Type B pancreatic cell (in vitro differentiated cells): Measurements from ENCODE around the gene CMSS1. TPM values are rescaled to one million over a fixed set of nuclear protein-coding genes. Genes with fewer than 3 reads are reported as not detected.

Experiments used
- DNase-seq: peaks from one replicate; pipeline ENCODE4 v3.0.0; 2021; ENCODE audit warnings: mixed read lengths; ENCODE audit not compliant: unreplicated experiment; ENCODE audit errors: extremely low spot score
- H3K27ac Mint-ChIP-seq: 2 replicates; pipeline ENCODE4 v1.8.0; 2021; ENCODE audit warnings: mild to moderate bottlenecking, mixed read lengths
- H3K27me3 Mint-ChIP-seq: 2 replicates; pipeline ENCODE4 v1.8.0; 2021; ENCODE audit warnings: mixed read lengths
- H3K36me3 Mint-ChIP-seq: 2 replicates; pipeline ENCODE4 v1.8.0; 2021; ENCODE audit warnings: mixed read lengths
- H3K4me1 Mint-ChIP-seq: one replicate; pipeline ENCODE4 v1.8.0; 2021; ENCODE audit warnings: mixed read lengths; ENCODE audit not compliant: unreplicated experiment
- H3K4me3 Mint-ChIP-seq: 2 replicates; pipeline ENCODE4 v1.8.0; 2021; ENCODE audit warnings: mild to moderate bottlenecking, mixed read lengths
- H3K9me3 Mint-ChIP-seq: 2 replicates; pipeline ENCODE4 v1.8.0; 2021; ENCODE audit warnings: mixed read lengths
- CTCF ChIP-seq: fragments of 200-600 bp; sonication (generic); conservative IDR thresholded peaks from 2 replicates; pipeline ENCODE4 v1.5.0; 2021; ENCODE audit warnings: antibody characterized with exemption, mild to moderate bottlenecking
- total RNA-seq: library from RNA; stranded (reverse); gene quantifications from 2 replicates; pipeline ENCODE4 v1.2.1, GENCODE V29; 2021; ENCODE audit warnings: low replicate concordance

The CMSS1 gene
- total RNA-seq, 1 donor from 2014 or later: 34.1 TPM

GRCh38 chr3:99939876-99940275 is 122.2 kb downstream of the CMSS1 start:
- H3K36me3 Mint-ChIP-seq: peaks cover 8% of the 10 kb centered on the region
- TF ChIP-seq CTCF: no peak
- no peak for DNase-seq
- peaks cover 40% of the 10 kb centered on the region for H3K4me1 Mint-ChIP-seq
- peak overlapping the region; percentile 34 for H3K27ac Mint-ChIP-seq
- H3K4me3 Mint-ChIP-seq: no peak overlapping the region
- H3K9me3 Mint-ChIP-seq: peaks cover 8% of the 10 kb centered on the region
- no peaks in the 10 kb centered on the region for H3K27me3 Mint-ChIP-seq

GRCh38 chr3:99940350-99940749 is 122.7 kb downstream of the CMSS1 start:
- no peak for DNase-seq
- no peaks in the 10 kb centered on the region for H3K27me3 Mint-ChIP-seq
- peaks cover 8% of the 10 kb centered on the region for H3K9me3 Mint-ChIP-seq
- H3K4me1 Mint-ChIP-seq: peaks cover 40% of the 10 kb centered on the region
- no peak overlapping the region for H3K4me3 Mint-ChIP-seq
- TF ChIP-seq CTCF: no peak
- H3K27ac Mint-ChIP-seq: peak overlapping the region; percentile 34
- peaks cover 8% of the 10 kb centered on the region for H3K36me3 Mint-ChIP-seq

- Mint-ChIP-seq H3K27me3 (no peaks in the 10 kb centered on the region), H3K27ac (peak overlapping the region; percentile 46)
- no peak for DNase-seq
Measured at GRCh38 chr3:99941211-99941610, 123.5 kb downstream of the CMSS1 start.

GRCh38 chr3:99943931-99944761 is 126.5 kb downstream of the CMSS1 start:
- DNase-seq: no peak
- Mint-ChIP-seq H3K36me3 (peaks cover 4% of the 10 kb centered on the region), H3K4me3 (peak overlapping the region; percentile 42), H3K27ac (peak overlapping the region; percentile 95), H3K9me3 (peaks cover 4% of the 10 kb centered on the region), H3K4me1 (peaks cover 30% of the 10 kb centered on the region), H3K27me3 (no peaks in the 10 kb centered on the region)
- no peak for TF ChIP-seq CTCF

More at GRCh38 chr3:99941211-99941610, 123.5 kb downstream of the CMSS1 start:
- peaks cover 4% of the 10 kb centered on the region for H3K9me3 Mint-ChIP-seq
- peak overlapping the region; percentile 1 for H3K4me3 Mint-ChIP-seq
- TF ChIP-seq CTCF: no peak
- peaks cover 44% of the 10 kb centered on the region for H3K4me1 Mint-ChIP-seq
- peaks cover 4% of the 10 kb centered on the region for H3K36me3 Mint-ChIP-seq

GRCh38 chr3:99945328-99945995 is 127.8 kb downstream of the CMSS1 start:
- Mint-ChIP-seq H3K36me3 (peaks cover 4% of the 10 kb centered on the region), H3K4me3 (peak overlapping the region; percentile 60), H3K9me3 (peaks cover 4% of the 10 kb centered on the region), H3K27ac (peak overlapping the region; percentile 95), H3K4me1 (peaks cover 33% of the 10 kb centered on the region), H3K27me3 (no peaks in the 10 kb centered on the region)
- no peak for TF ChIP-seq CTCF
- no peak for DNase-seq
